DND-41 (cell line): Measurements from ENCODE around the gene CERCAM.
"Not testable (repeated sequence)": the region's sequence is repeated elsewhere in the genome, so short reads cannot be mapped to it uniquely, and the experiment has no call there.

Source experiments
- ATAC-seq: fragments of 200-7000 bp; cut with Tn5 transposase; 3 replicates; pipeline ENCODE4 v1.9.1; 2021; ENCODE audit warnings: low read depth; ENCODE audit not compliant: insufficient read depth
- DNase-seq: peaks from one replicate; pipeline ENCODE4 v3.0.0-alpha.2; 2020
- H2AFZ ChIP-seq: 2 replicates; pipeline ENCODE4 v1.6.0; 2012; ENCODE audit warnings: low read depth, low read length
- H3K27ac ChIP-seq: 2 replicates; pipeline ENCODE4 v1.5.1; 2012; ENCODE audit warnings: low read length, inconsistent platforms
- H3K27me3 ChIP-seq: fragments of 200-600 bp; sonication (generic); 2 replicates; pipeline ENCODE4 v1.6.0; 2012; ENCODE audit warnings: low read length, mild to moderate bottlenecking, inconsistent platforms; ENCODE audit not compliant: insufficient read depth, poor library complexity
- H3K36me3 ChIP-seq: 2 replicates; pipeline ENCODE4 v1.5.1; 2012; ENCODE audit warnings: low read length, inconsistent platforms; ENCODE audit not compliant: insufficient read depth
- H3K4me1 ChIP-seq: 2 replicates; pipeline ENCODE4 v1.5.1; 2012; ENCODE audit warnings: mild to moderate bottlenecking, low read length; ENCODE audit not compliant: insufficient read depth
- H3K4me2 ChIP-seq: 2 replicates; pipeline ENCODE4 v1.6.0; 2012; ENCODE audit warnings: mild to moderate bottlenecking, moderate library complexity, low read length, inconsistent platforms; ENCODE audit not compliant: insufficient read depth
- H3K4me3 ChIP-seq, 2 experiments: fragments of 200-600 bp in 1 of 2; shearing (Covaris generic) in 1 of 2; 2 replicates each; pipeline ENCODE4 v1.5.1; 2012 to 2016; ENCODE audit warnings: inconsistent platforms in 2 of 2, low read length in 2 of 2, mild to moderate bottlenecking in 2 of 2, low read depth in 1 of 2, moderate library complexity in 1 of 2
- H3K79me2 ChIP-seq: 2 replicates; pipeline ENCODE4 v1.6.0; 2012; ENCODE audit warnings: low read length, inconsistent platforms; ENCODE audit not compliant: insufficient read depth
- H3K9ac ChIP-seq: 2 replicates; pipeline ENCODE4 v1.6.0; 2012; ENCODE audit warnings: low read depth, mild to moderate bottlenecking, inconsistent platforms, low read length, moderate library complexity
- H3K9me3 ChIP-seq: 2 replicates; pipeline ENCODE4 v1.5.1; 2012; ENCODE audit warnings: low read length, moderate library complexity, mild to moderate bottlenecking, inconsistent platforms; ENCODE audit not compliant: insufficient read depth, severe bottlenecking
- H4K20me1 ChIP-seq: 2 replicates; pipeline ENCODE4 v1.6.0; 2012; ENCODE audit warnings: low read length; ENCODE audit not compliant: insufficient read depth
- EZH2 ChIP-seq: IDR thresholded peaks from 3 replicates; pipeline ENCODE4 v1.6.1; 2012; ENCODE audit warnings: borderline replicate concordance, low read depth, mild to moderate bottlenecking, moderate library complexity, low read length, inconsistent platforms; ENCODE audit not compliant: severe bottlenecking
- TF ChIP-seq, protein P1 (sequence below): IDR thresholded peaks from 2 replicates; pipeline ENCODE4 v1.5.1; 2012; ENCODE audit warnings: borderline replicate concordance, low read length, moderate library complexity, mild to moderate bottlenecking; ENCODE audit not compliant: poor library complexity, severe bottlenecking; ENCODE audit errors: extremely low read depth

CERCAM gene

GRCh38 chr9:128420060-128420650 lies 502 bp upstream of the CERCAM start:
- H3K4me2 ChIP-seq, result peak overlapping the region; percentile 85
- no peaks in the 10 kb centered on the region for H3K79me2 ChIP-seq
- peak; percentile 35 for DNase-seq
- H3K4me1 ChIP-seq, result peaks cover 20% of the 10 kb centered on the region
- peak overlapping the region; percentile 52 for H3K9ac ChIP-seq
- TF ChIP-seq EZH2, result peak; percentile 76
- TF ChIP-seq, protein P1, sequence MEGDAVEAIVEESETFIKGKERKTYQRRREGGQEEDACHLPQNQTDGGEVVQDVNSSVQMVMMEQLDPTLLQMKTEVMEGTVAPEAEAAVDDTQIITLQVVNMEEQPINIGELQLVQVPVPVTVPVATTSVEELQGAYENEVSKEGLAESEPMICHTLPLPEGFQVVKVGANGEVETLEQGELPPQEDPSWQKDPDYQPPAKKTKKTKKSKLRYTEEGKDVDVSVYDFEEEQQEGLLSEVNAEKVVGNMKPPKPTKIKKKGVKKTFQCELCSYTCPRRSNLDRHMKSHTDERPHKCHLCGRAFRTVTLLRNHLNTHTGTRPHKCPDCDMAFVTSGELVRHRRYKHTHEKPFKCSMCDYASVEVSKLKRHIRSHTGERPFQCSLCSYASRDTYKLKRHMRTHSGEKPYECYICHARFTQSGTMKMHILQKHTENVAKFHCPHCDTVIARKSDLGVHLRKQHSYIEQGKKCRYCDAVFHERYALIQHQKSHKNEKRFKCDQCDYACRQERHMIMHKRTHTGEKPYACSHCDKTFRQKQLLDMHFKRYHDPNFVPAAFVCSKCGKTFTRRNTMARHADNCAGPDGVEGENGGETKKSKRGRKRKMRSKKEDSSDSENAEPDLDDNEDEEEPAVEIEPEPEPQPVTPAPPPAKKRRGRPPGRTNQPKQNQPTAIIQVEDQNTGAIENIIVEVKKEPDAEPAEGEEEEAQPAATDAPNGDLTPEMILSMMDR, result peak; percentile 71
- H3K27ac ChIP-seq, result no peak overlapping the region
- ATAC-seq, result peak; percentile 76
- H3K9me3 ChIP-seq, result no peaks in the 10 kb centered on the region
- H3K27me3 ChIP-seq, result peaks cover 39% of the 10 kb centered on the region
- H3K36me3 ChIP-seq, result no peaks in the 10 kb centered on the region
- no peaks in the 10 kb centered on the region; the same call in 1 of the 2 replicates for H4K20me1 ChIP-seq
- peak overlapping the region; percentile 62 for H2AFZ ChIP-seq
- peak overlapping the region; percentile 27 to 57; a peak in 3 of 4 replicates for H3K4me3 ChIP-seq

DNA sequence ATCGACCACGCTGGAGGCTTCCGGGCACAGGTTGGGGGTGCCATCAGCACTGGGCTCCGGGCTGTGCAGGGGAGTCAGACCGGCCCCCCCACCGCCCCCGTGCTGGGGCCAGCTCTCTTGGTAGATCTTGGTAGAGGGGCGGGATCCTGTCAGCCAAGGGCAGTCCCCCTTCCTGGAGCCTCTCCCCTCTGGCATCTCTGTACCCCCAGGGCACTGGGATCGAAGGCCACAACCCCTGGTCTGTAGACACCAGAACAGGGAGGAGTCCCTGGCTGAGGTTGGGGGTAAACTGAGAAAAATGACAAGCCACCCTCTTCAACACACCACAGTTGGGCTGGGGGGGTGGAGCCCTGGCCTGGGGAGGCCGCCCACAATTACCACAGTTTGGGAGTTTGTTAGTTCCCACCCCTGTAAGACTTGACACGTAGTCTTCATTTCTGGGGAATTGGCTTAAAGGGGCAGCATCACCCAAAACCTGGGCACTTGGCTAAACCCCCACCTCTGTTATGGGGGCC lies 882 bp downstream of the CERCAM start:
- no peak for TF ChIP-seq EZH2
- TF ChIP-seq, protein P1, result no peak
- Histone ChIP-seq H3K9me3 (no peaks in the 10 kb centered on the region), H4K20me1 (no peaks in the 10 kb centered on the region; the same call in 1 of the 2 replicates), H3K27ac (no peak overlapping the region), H3K4me2 (peak overlapping the region; percentile 85), H3K4me1 (peaks cover 20% of the 10 kb centered on the region), H3K27me3 (peaks cover 36% of the 10 kb centered on the region), H3K9ac (peak overlapping the region; percentile 52; the same call in 1 of the 2 replicates), H3K36me3 (no peaks in the 10 kb centered on the region), H3K79me2 (no peaks in the 10 kb centered on the region), H2AFZ (no peak overlapping the region), H3K4me3 (peak overlapping the region in 1 of 2 experiments; percentile 57; a peak in 1 of 4 replicates)
- DNase-seq (peak; percentile 27), ATAC-seq (peak; percentile 28; the same call in 2 of the 3 replicates)

- not testable (repeated sequence) for H3K79me2 ChIP-seq, H3K36me3 ChIP-seq, H3K9ac ChIP-seq, H2AFZ ChIP-seq, H3K9me3 ChIP-seq, DNase-seq, H3K4me3 ChIP-seq, H4K20me1 ChIP-seq, ATAC-seq, H3K4me2 ChIP-seq, H3K27ac ChIP-seq
- Histone ChIP-seq H3K27me3 (peaks cover 36% of the 10 kb centered on the region), H3K4me1 (peaks cover 20% of the 10 kb centered on the region)
Observed at GRCh38 chr9:128422022-128422782, 1.5 kb downstream of the CERCAM start.

- Histone ChIP-seq H4K20me1 (no peaks in the 10 kb centered on the region; the same call in 1 of the 2 replicates), H3K9ac (no peak overlapping the region), H3K79me2 (no peaks in the 10 kb centered on the region), H3K27me3 (peaks cover 36% of the 10 kb centered on the region), H3K4me2 (no peak overlapping the region), H3K36me3 (no peaks in the 10 kb centered on the region), H3K4me1 (peaks cover 20% of the 10 kb centered on the region), H3K9me3 (no peaks in the 10 kb centered on the region), H2AFZ (no peak overlapping the region), H3K4me3 (no peak overlapping the region), H3K27ac (no peak overlapping the region)
- TF ChIP-seq, protein P1, result no peak
- TF ChIP-seq EZH2, result no peak
- no peak for ATAC-seq
- DNase-seq, result no peak
Observed at GRCh38 chr9:128422783-128423150, 2.1 kb downstream of the CERCAM start.

GRCh38 chr9:128423356-128423755 lies 2.7 kb downstream of the CERCAM start:
- Histone ChIP-seq H3K27me3 (peaks cover 36% of the 10 kb centered on the region), H3K4me1 (peaks cover 20% of the 10 kb centered on the region)
- not testable (repeated sequence) for H3K79me2 ChIP-seq, H3K27ac ChIP-seq, H3K4me2 ChIP-seq, H4K20me1 ChIP-seq, H2AFZ ChIP-seq, ATAC-seq, H3K36me3 ChIP-seq, H3K4me3 ChIP-seq, H3K9ac ChIP-seq, H3K9me3 ChIP-seq, DNase-seq
